ENCODE measurements around the gene PILRB. TPM values are rescaled to one million over a fixed set of nuclear protein-coding genes. Genes with fewer than 3 reads are reported as not detected.
A peak's percentile ranks its signal among the peaks of the same experiment; 100 is the strongest.

The PILRB gene
- total and polyA plus RNA-seq, 9 of the 15 experiments (the other 6 are each of a cell fraction or from before 2014, with no cell fraction given), result 6.2 to 94.6 (median 37.0) TPM

DNA sequence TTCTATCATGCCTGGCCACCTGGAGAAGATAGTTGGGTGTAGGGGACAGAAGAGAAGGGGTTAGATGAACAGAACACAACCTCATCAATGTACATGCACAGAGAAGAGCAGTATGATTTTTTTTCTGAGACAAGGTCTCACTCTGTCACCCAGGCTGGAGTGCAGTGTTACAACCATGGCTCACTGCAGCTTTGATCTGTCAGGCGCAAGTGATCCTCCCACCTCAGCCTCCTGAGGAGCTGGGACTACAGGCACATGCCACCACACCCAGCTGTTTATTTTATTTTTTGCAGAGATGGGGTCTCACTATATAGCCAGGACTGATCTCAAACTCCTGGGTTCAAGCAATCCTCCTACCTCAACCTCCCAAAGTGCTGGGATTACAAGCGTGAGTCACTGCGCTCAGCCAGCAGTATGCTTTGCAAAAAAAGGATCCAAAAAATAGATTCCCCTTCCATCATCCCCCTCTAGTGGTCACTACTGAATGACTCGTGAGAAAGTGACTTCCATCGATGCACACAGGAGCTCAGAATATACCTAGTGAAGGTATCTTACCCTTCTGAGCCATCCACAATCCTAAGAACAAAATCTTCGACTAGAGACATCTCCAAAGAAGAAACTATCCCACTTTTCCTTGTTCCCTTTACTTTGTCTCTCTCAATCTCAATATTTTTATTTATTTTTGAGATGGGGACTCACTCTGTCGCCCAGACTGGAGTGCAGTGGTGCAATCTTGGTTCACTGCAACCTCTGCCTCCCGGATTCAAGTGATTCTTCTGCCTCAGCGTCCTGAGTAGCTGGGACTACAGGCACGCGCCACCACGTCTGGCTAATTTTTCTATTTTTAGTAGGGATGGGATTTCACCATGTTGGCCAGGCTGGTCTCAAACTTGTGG, 49.6 kb downstream of the PILRB start (continued):
- TF ChIP-seq CTCF (IDR thresholded peaks at IDR 0.05 in 2 of 3, conservative IDR thresholded peaks at IDR 0.05 in 1 of 3; ENCODE audit: insufficient read depth in 2 of 3, low read depth in 1 of 3, low read length in 3 of 3) (peak; percentile 74 to 92 (median 86)), DPF2 (IDR thresholded peaks at IDR 0.05) (peak; percentile 57; the same call in 1 of the 2 replicates), SIN3B (IDR thresholded peaks at IDR 0.05; ENCODE audit: low read depth) (no peak), BHLHE40 (IDR thresholded peaks at IDR 0.05; ENCODE audit: low read length) (0 out of 2 replicates have a peak, but pooled peaks have one; percentile 5), POLR3A (IDR thresholded peaks at IDR 0.05; ENCODE audit: borderline replicate concordance, extremely low read depth, insufficient read depth, insufficient read length) (no peak), ELF4 (CRISPR knock-in tag; IDR thresholded peaks at IDR 0.05) (no peak), THRAP3 (IDR thresholded peaks at IDR 0.05; ENCODE audit: borderline replicate concordance) (no peak), NFE2 (IDR thresholded peaks at IDR 0.05; ENCODE audit: low read depth) (peak; percentile 88), BCL6 (CRISPR knock-in tag; IDR thresholded peaks at IDR 0.05) (no peak), PHF20 (IDR thresholded peaks at IDR 0.05; ENCODE audit: partially characterized antibody) (no peak), THRA (IDR thresholded peaks at IDR 0.05) (no peak), ETV6 (IDR thresholded peaks at IDR 0.05; ENCODE audit: borderline replicate concordance in 1 of 2, low read depth in 2 of 2, low read length in 1 of 2) (no peak), ETV6 (CRISPR knock-in tag; IDR thresholded peaks at IDR 0.05; ENCODE audit: borderline replicate concordance) (no peak), TEAD4 (IDR thresholded peaks at IDR 0.05; ENCODE audit: low read length) (no peak), TEAD4 (CRISPR knock-in tag; IDR thresholded peaks at IDR 0.05; ENCODE audit: borderline replicate concordance) (no peak), SMAD2 (IDR thresholded peaks at IDR 0.05; ENCODE audit: low read depth, low read length) (no peak), ZNF778 (CRISPR knock-in tag; IDR thresholded peaks at IDR 0.05) (no peak), PHTF2 (CRISPR knock-in tag; IDR thresholded peaks at IDR 0.05) (no peak), JUN (IDR thresholded peaks at IDR 0.05; ENCODE audit: borderline replicate concordance, low read depth, low read length) (peak; percentile 67; the same call in 1 of the 2 replicates), JUN (CRISPR knock-in tag; IDR thresholded peaks at IDR 0.05; ENCODE audit: borderline replicate concordance) (no peak), HIVEP1 (CRISPR knock-in tag; IDR thresholded peaks at IDR 0.05) (no peak), ZNF280A (IDR thresholded peaks at IDR 0.05; ENCODE audit: low read depth, partially characterized antibody) (no peak)
- TF ChIP-seq, protein P1, sequence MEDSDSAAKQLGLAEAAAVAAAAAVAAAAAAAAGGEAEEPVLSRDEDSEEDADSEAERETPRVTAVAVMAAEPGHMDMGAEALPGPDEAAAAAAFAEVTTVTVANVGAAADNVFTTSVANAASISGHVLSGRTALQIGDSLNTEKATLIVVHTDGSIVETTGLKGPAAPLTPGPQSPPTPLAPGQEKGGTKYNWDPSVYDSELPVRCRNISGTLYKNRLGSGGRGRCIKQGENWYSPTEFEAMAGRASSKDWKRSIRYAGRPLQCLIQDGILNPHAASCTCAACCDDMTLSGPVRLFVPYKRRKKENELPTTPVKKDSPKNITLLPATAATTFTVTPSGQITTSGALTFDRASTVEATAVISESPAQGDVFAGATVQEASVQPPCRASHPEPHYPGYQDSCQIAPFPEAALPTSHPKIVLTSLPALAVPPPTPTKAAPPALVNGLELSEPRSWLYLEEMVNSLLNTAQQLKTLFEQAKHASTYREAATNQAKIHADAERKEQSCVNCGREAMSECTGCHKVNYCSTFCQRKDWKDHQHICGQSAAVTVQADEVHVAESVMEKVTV (CRISPR knock-in tag; IDR thresholded peaks at IDR 0.05), result 0 out of 2 replicates have a peak, but pooled peaks have one; percentile 29
